Inflammatory macrophage treated with lipopolysaccharide for 1 hour (primary cell): Measurements from ENCODE around the gene HSPA6.
"Not testable (repeated sequence)": the region's sequence is repeated elsewhere in the genome, so short reads cannot be mapped to it uniquely, and the experiment has no call there.

Source experiments
- DNase-seq, 2 donors: peaks; one replicate each; pipeline ENCODE4 v3.0.0-alpha.2; 2020 to 2022

HSPA6 gene

GRCh38 chr1:161537068-161537669 is 12.8 kb downstream of the HSPA6 start:
- DNase-seq, result not testable (repeated sequence)

GRCh38 chr1:161538925-161539479 is 14.7 kb downstream of the HSPA6 start:
- not testable (repeated sequence) for DNase-seq

GRCh38 chr1:161539731-161540569 is 15.6 kb downstream of the HSPA6 start:
- DNase-seq, result peak; percentile 60 to 98

GRCh38 chr1:161540570-161540960 is 16.2 kb downstream of the HSPA6 start:
- DNase-seq, result not testable (repeated sequence)

- not testable (repeated sequence) for DNase-seq
These were observed 17.8 kb downstream of the HSPA6 start for GRCh38 chr1:161542091-161542559.

- peak in 1 of 2 donors; percentile 38 for DNase-seq
These were observed 18.8 kb downstream of the HSPA6 start for GRCh38 chr1:161543125-161543524.

- not testable (repeated sequence) for DNase-seq
These were observed 20.8 kb downstream of the HSPA6 start for GRCh38 chr1:161545005-161545731.

GRCh38 chr1:161547995-161548741 is 23.8 kb downstream of the HSPA6 start:
- peak in 1 of 2 donors; percentile 50 for DNase-seq

- DNase-seq, result peak in 1 of 2 donors; percentile 47
These were observed 24.5 kb downstream of the HSPA6 start for GRCh38 chr1:161548749-161549406.

GRCh38 chr1:161549652-161550051 is 25.3 kb downstream of the HSPA6 start, which contains the start of gene FCGR3A:
FCGR3A (minus strand) TSS chr1:161549818; CDS start chr1:161549736, 82 bp downstream.
- DNase-seq, result no peak

GRCh38 chr1:161550942-161551341 is 26.6 kb downstream of the HSPA6 start:
- not testable (repeated sequence) for DNase-seq

- DNase-seq, result not testable (repeated sequence)
These were observed 29.3 kb downstream of the HSPA6 start for GRCh38 chr1:161553631-161554030.

GRCh38 chr1:161554340-161554739 is 30.0 kb downstream of the HSPA6 start:
- DNase-seq, result not testable (repeated sequence)

GRCh38 chr1:161554815-161555417 is 30.6 kb downstream of the HSPA6 start:
- peak in 1 of 2 donors; percentile 19 for DNase-seq

- not testable (repeated sequence) for DNase-seq
These were observed 31.8 kb downstream of the HSPA6 start for GRCh38 chr1:161556143-161556542.

GRCh38 chr1:161556990-161557389 is 32.6 kb downstream of the HSPA6 start:
- not testable (repeated sequence) for DNase-seq

GRCh38 chr1:161557506-161558450 is 33.4 kb downstream of the HSPA6 start:
- DNase-seq, result not testable (repeated sequence)

- peak; percentile 94 to 98 for DNase-seq
These were observed 36.8 kb downstream of the HSPA6 start for GRCh38 chr1:161560960-161561715.

- peak in 1 of 2 donors; percentile 26 for DNase-seq
These were observed 38.1 kb downstream of the HSPA6 start for GRCh38 chr1:161562441-161562840.
